Lower leg skin (tissue), 3 donors: ENCODE data around the gene LGSN.

Source experiments
- CTCF ChIP-seq, 3 donors: fragments of 450-650 bp; IDR thresholded peaks; one replicate each; pipeline ENCODE4 v1.5.1; 2016; ENCODE audit warnings: antibody characterized with exemption in 3 of 3, mild to moderate bottlenecking in 3 of 3, moderate library complexity in 2 of 3
- POLR2A ChIP-seq, 2 donors: fragments of 450-650 bp; IDR thresholded peaks; one replicate each; pipeline ENCODE4 v1.6.1; 2016 to 2017; ENCODE audit warnings: antibody characterized with exemption in 2 of 2, mild to moderate bottlenecking in 1 of 2, moderate library complexity in 1 of 2

- no peak for TF ChIP-seq CTCF (IDR thresholded peaks at IDR 0.05)
- no peak for TF ChIP-seq POLR2A (IDR thresholded peaks at IDR 0.05)
Measured at GRCh38 chr6:63353286-63353630, 33.5 kb upstream of the LGSN start.
